A549 (cell line): ENCODE results near the gene MAFF. TPM values are rescaled to one million over a fixed set of nuclear protein-coding genes. Genes with fewer than 3 reads are reported as not detected.
A peak's percentile ranks its signal among the peaks of the same experiment; 100 is the strongest.

Experiments
- ATAC-seq, 2 experiments: fragments of 200-7000 bp in 1 of 2; fragments of >200 bp in 1 of 2; cut with Nextera tagmentation in 1 of 2; cut with Tn5 transposase in 1 of 2; 3 replicates each; pipeline versions ENCODE4 v1.8.0 to v1.9.1; 2018 to 2020; ENCODE audit warnings: mild to moderate bottlenecking in 1 of 2, moderate library complexity in 1 of 2
- CTCF ChIA-PET: fragments of 300-600 bp; sonication (Branson Sonifier 250); formaldehyde crosslinking; extraction: SDS; loops from one replicate; lab custom pipeline; 2021; ENCODE audit warnings: antibody characterized with exemption, inconsistent platforms; lab: Yijun Ruan, JAX
- POLR2A ChIA-PET: fragments of 350-600 bp; formaldehyde crosslinking; extraction: SDS; loops from one replicate; lab custom pipeline; 2021; ENCODE audit warnings: antibody characterized with exemption, inconsistent platforms; lab: Yijun Ruan, JAX
- DNase-seq, 2 experiments: peaks; one replicate each; pipeline versions ENCODE4 v3.0.0 to v3.0.0-alpha.2; 2011 to 2016; ENCODE audit warnings: low read depth in 1 of 2, low spot score in 1 of 2
- FAIRE-seq: peaks from 2 replicates; lab custom pipeline; 2011; peaks lifted over from hg19 to GRCh38; lab: Jason Lieb, UNC
- H3K27ac ChIP-seq, 2 experiments: fragments of >200 bp; sonication (Bioruptor Twin); formaldehyde crosslinking; 3 replicates each; pipeline ENCODE4 v1.5.1; 2016 to 2017
- H3K4me1 ChIP-seq: fragments of >200 bp; sonication (Bioruptor Twin); formaldehyde crosslinking; 3 replicates; pipeline ENCODE4 v1.6.1; 2016
- H3K4me2 ChIP-seq: fragments of >200 bp; sonication (Bioruptor Twin); formaldehyde crosslinking; 3 replicates; pipeline ENCODE4 v1.6.1; 2016
- H3K4me3 ChIP-seq: fragments of >200 bp; sonication (Bioruptor Twin); formaldehyde crosslinking; 3 replicates; pipeline ENCODE4 v1.5.1; 2016
- H3K9me3 ChIP-seq: fragments of >200 bp; sonication (Bioruptor Twin); formaldehyde crosslinking; 3 replicates; pipeline ENCODE4 v1.6.1; 2016
- BCL3 ChIP-seq: fragments of >200 bp; sonication (Bioruptor Twin); formaldehyde crosslinking; IDR thresholded peaks from 3 replicates; pipeline ENCODE4 v1.6.1; 2016
- BHLHE40 ChIP-seq: IDR thresholded peaks from 2 replicates; pipeline ENCODE4 v1.6.1; 2012; ENCODE audit warnings: low read depth, low read length, inconsistent platforms
- CHD2 ChIP-seq: fragments of 150-350 bp; IDR thresholded peaks from 2 replicates; pipeline ENCODE4 v1.6.1; 2014; ENCODE audit warnings: low read length; ENCODE audit not compliant: partially characterized antibody
- FOSL2 ChIP-seq, 2 experiments: fragments of 450-650 bp in 1 of 2; fragments of >200 bp in 1 of 2; sonication (Bioruptor Twin) in 1 of 2; formaldehyde crosslinking; IDR thresholded peaks; 2 replicates each; pipeline versions ENCODE4 v1.5.0 to v1.6.1; 2016 to 2020; ENCODE audit warnings: mild to moderate bottlenecking in 1 of 2, moderate library complexity in 1 of 2
- JUN ChIP-seq, 2 experiments: fragments of >200 bp; sonication (Bioruptor Twin); formaldehyde crosslinking; IDR thresholded peaks; 2 replicates in 1 of 2; 3 replicates in 1 of 2; pipeline ENCODE4 v1.6.1; 2016 to 2017
- JUNB ChIP-seq: fragments of >200 bp; sonication (Bioruptor Twin); formaldehyde crosslinking; IDR thresholded peaks from 2 replicates; pipeline ENCODE4 v1.6.1; 2016
- MAZ ChIP-seq: fragments of 150-350 bp; IDR thresholded peaks from 2 replicates; pipeline ENCODE4 v1.6.1; 2014; ENCODE audit warnings: antibody characterized with exemption, low read depth, low read length, borderline replicate concordance
- NFE2L2 ChIP-seq: fragments of 150-350 bp; conservative IDR thresholded peaks from 2 replicates; pipeline ENCODE4 v1.6.1; 2014; ENCODE audit warnings: low read length
- PHF8 ChIP-seq: fragments of 200-600 bp; sonication (generic); IDR thresholded peaks from 2 replicates; pipeline ENCODE4 v1.6.1; 2016; ENCODE audit warnings: low read depth, mild to moderate bottlenecking, antibody characterized with exemption, moderate library complexity, borderline replicate concordance
- RAD21 ChIP-seq, 2 experiments: fragments of >200 bp in 1 of 2; sonication (Bioruptor Twin) in 1 of 2; formaldehyde crosslinking in 1 of 2; IDR thresholded peaks in 1 of 2; conservative IDR thresholded peaks in 1 of 2; 2 replicates in 1 of 2; 3 replicates in 1 of 2; pipeline ENCODE4 v1.6.1; 2012 to 2018; ENCODE audit warnings: inconsistent platforms in 1 of 2
- RARB ChIP-seq: fragments of 250-450 bp; sonication (Bioruptor Pico); IDR thresholded peaks from 2 replicates; pipeline ENCODE4 v1.8.0; 2021; ENCODE audit warnings: mild to moderate bottlenecking, moderate library complexity
- REST ChIP-seq: fragments of 200-600 bp; sonication (generic); IDR thresholded peaks from 2 replicates; pipeline ENCODE4 v1.6.1; 2016; ENCODE audit warnings: antibody characterized with exemption, mild to moderate bottlenecking, moderate library complexity
- SREBF2 ChIP-seq: fragments of 450-650 bp; IDR thresholded peaks from 2 replicates; pipeline ENCODE4 v1.6.1; 2014; ENCODE audit warnings: mild to moderate bottlenecking, moderate library complexity
- USF2 ChIP-seq: fragments of 450-650 bp; IDR thresholded peaks from 2 replicates; pipeline ENCODE4 v1.6.1; 2014; ENCODE audit warnings: antibody characterized with exemption
- WGBS: methylation state at CpG from one replicate; pipeline ENCODE4 v1.1.6; 2017; ENCODE audit errors: missing lambda C conversion rate; 5-methylcytosine and 5-hydroxymethylcytosine counted together
- polyA minus RNA-seq: library from RNA; depleted of rRNA, polyadenylated mRNA; stranded (reverse); fragments of >200 nt; gene quantifications from 2 replicates; pipeline ENCODE4 v1.2.3, GENCODE V29; 2011; rRNA and poly(A)+ RNA removed
- polyA plus RNA-seq, 4 experiments: library from polyadenylated mRNA; depleted of rRNA in 3 of 4; stranded (reverse); fragments of >200 nt; fragmentation: RNase III in 1 of 4; extraction: RNeasy Plus Mini Kit Qiagen cat#74134 plus additional on column Dnase treatment in 1 of 4; gene quantifications; 2 replicates in 3 of 4; 3 replicates in 1 of 4; pipeline ENCODE4 v1.2.3, GENCODE V29; 2011 to 2017

The MAFF gene
- polyA plus RNA-seq (2011; rRNA removed) (3.5 and 4.0 TPM in 2 replicates), polyA plus RNA-seq (2017; fragmentation: RNase III; extraction: RNeasy Plus Mini Kit Qiagen cat#74134 plus additional on column Dnase treatment) (3.1 to 3.9 TPM (median 3.2 TPM) in 3 replicates), polyA minus RNA-seq (2.1 and 3.6 TPM in 2 replicates)
- polyA plus RNA-seq (2012; cell fraction: cytosol; rRNA removed) = 7.5 and 9.6 TPM in 2 replicates
- 16.8 and 17.1 TPM in 2 replicates for polyA plus RNA-seq (2012; cell fraction: nucleus; rRNA removed)

- POLR2A ChIA-PET = interaction anchor here (0.7 to 2.1 kb wide), 4 partner anchors 18 to 35 kb away, joined by 3 to 14 read pairs (median 4); partner anchors contain the start of gene PLA2G6
- CTCF ChIA-PET = interaction anchor here (0.8 to 1.3 kb wide), 6 partner anchors 12 to 104 kb away, joined by 3 to 4 read pairs (median 3); no protein-coding TSS in a partner anchor
- FAIRE-seq (no peak), DNase-seq (peak; percentile 64 to 94), ATAC-seq (peak; percentile 81 to 84)
- TF ChIP-seq JUN (IDR thresholded peaks at IDR 0.05) (peak in 1 of 2 experiments; percentile 37; a peak in 1 of 5 replicates), JUNB (peak; percentile 28; the same call in 1 of the 2 replicates), BCL3 (0 out of 3 replicates have a peak, but pooled peaks have one; percentile 27), BHLHE40 (peak; percentile 24; the same call in 1 of the 2 replicates), RARB (no peak), USF2 (peak; percentile 55), NFE2L2 (no peak), CHD2 (peak; percentile 87), PHF8 (peak; percentile 85), FOSL2 (IDR thresholded peaks at IDR 0.05) (peak; percentile 51), FOSL2 (CRISPR knock-in tag; IDR thresholded peaks at IDR 0.05) (peak; percentile 91), SREBF2 (no peak), REST (peak; percentile 79)
- Histone ChIP-seq H3K4me2 (peak within 1 kb of the TSS; percentile 100), H3K27ac (peak within 1 kb of the TSS; percentile 85 to 96), H3K4me3 (peak within 1 kb of the TSS; percentile 67), H3K4me1 (peaks cover 12% of the 10 kb centered on the region; the same call in 1 of the 3 replicates), H3K9me3 (no peaks in the 10 kb centered on the region)
- 4% methylated on average over 10 of the region's 85 CpGs for WGBS
Measured at GRCh38 chr22:38201711-38202436, at the start of gene MAFF. Gene MAFF (plus strand): TSS chr22:38201994. CDS start chr22:38213854, 11,860 bp downstream.

GRCh38 chr22:38153821-38154562, 47.8 kb upstream of the MAFF start:
- Histone ChIP-seq H3K9me3 (no peaks in the 10 kb centered on the region), H3K27ac (peak overlapping the region in 1 of 2 experiments; percentile 31; a peak in 1 of 6 replicates), H3K4me1 (no peaks in the 10 kb centered on the region), H3K4me2 (no peak overlapping the region), H3K4me3 (no peak overlapping the region)
- WGBS = 51% methylated on average over 3 of the region's 4 CpGs
- peak; percentile 19 to 31; a peak in 1 of 5 replicates for TF ChIP-seq RAD21 (conservative IDR thresholded peaks at IDR 0.05 in 1 of 2, IDR thresholded peaks at IDR 0.05 in 1 of 2)
- no peak for TF ChIP-seq MAZ
- POLR2A ChIA-PET = no interaction called here
- CTCF ChIA-PET = no interaction called here
- ATAC-seq (peak in 1 of 2 experiments; percentile 25; a peak in 2 of 6 replicates), FAIRE-seq (no peak), DNase-seq (no peak)
